NCI-H1417 (cell line): ENCODE measurements around the gene LPIN1.
"Not testable (repeated sequence)": the region's sequence is repeated elsewhere in the genome, so short reads cannot be mapped to it uniquely, and the experiment has no call there.

ENCODE experiments used
- DNase-seq, 3 experiments: peaks; one replicate each; lab custom pipeline; 2025; lab: John Stamatoyannopoulos, UW

The LPIN1 gene

GRCh38 chr2:11811036-11811654 lies 64.7 kb downstream of the LPIN1 start:
- DNase-seq = no peak

GRCh38 chr2:11812466-11813248 lies 66.2 kb downstream of the LPIN1 start:
- no peak for DNase-seq

- not testable (repeated sequence) for DNase-seq
Observed at GRCh38 chr2:11813345-11813744, 66.9 kb downstream of the LPIN1 start.

- DNase-seq = no peak
Observed at GRCh38 chr2:11813951-11814350, 67.5 kb downstream of the LPIN1 start.

- DNase-seq = no peak
Observed at GRCh38 chr2:11814979-11815510, 68.6 kb downstream of the LPIN1 start.

- DNase-seq = not testable (repeated sequence)
Observed at GRCh38 chr2:11816935-11817334, 70.5 kb downstream of the LPIN1 start.

GRCh38 chr2:11819235-11819729 lies 72.8 kb downstream of the LPIN1 start:
- DNase-seq = no peak

GRCh38 chr2:11820650-11821049 lies 74.2 kb downstream of the LPIN1 start:
- DNase-seq = no peak

GRCh38 chr2:11821705-11822104 lies 75.3 kb downstream of the LPIN1 start:
- no peak for DNase-seq

GRCh38 chr2:11822359-11822745 lies 75.9 kb downstream of the LPIN1 start:
- not testable (repeated sequence) for DNase-seq

- peak in 1 of 3 experiments; percentile 22 for DNase-seq
Observed at GRCh38 chr2:11822746-11823451, 76.5 kb downstream of the LPIN1 start.

- DNase-seq = no peak
Observed at GRCh38 chr2:11824901-11825828, 78.7 kb downstream of the LPIN1 start.

GRCh38 chr2:11827547-11827946 lies 81.1 kb downstream of the LPIN1 start:
- no peak for DNase-seq

GRCh38 chr2:11828933-11829323 lies 82.5 kb downstream of the LPIN1 start:
- DNase-seq = no peak

- DNase-seq = peak; percentile 65 to 88 (median 67)
Observed at GRCh38 chr2:11829324-11829946, 83.0 kb downstream of the LPIN1 start.

- DNase-seq = peak; percentile 65 to 91 (median 82)
Observed at GRCh38 chr2:11829947-11830707, 83.7 kb downstream of the LPIN1 start.

- no peak for DNase-seq
Observed at GRCh38 chr2:11830708-11831301, 84.4 kb downstream of the LPIN1 start.

GRCh38 chr2:11831415-11831814 lies 85.0 kb downstream of the LPIN1 start:
- no peak for DNase-seq

GRCh38 chr2:11832531-11832930 lies 86.1 kb downstream of the LPIN1 start:
- peak in 1 of 3 experiments; percentile 37 for DNase-seq

GRCh38 chr2:11833601-11834000 lies 87.2 kb downstream of the LPIN1 start:
- no peak for DNase-seq
